K562 (cell line): ENCODE data around the gene MAN1A1. TPM values are rescaled to one million over a fixed set of nuclear protein-coding genes. Genes with fewer than 3 reads are reported as not detected.
A peak's percentile ranks its signal among the peaks of the same experiment; 100 is the strongest.

Source experiments
- ARHGAP35 ChIP-seq: fragments of 450-650 bp; IDR thresholded peaks from 2 replicates; pipeline ENCODE4 v1.6.1; 2018; ENCODE audit not compliant: partially characterized antibody
- ELF4 ChIP-seq: fragments of 450-650 bp; formaldehyde crosslinking; IDR thresholded peaks from 2 replicates; pipeline ENCODE4 v1.4.0; 2022; ENCODE audit warnings: missing genetic modification characterization
- HDAC2 ChIP-seq: fragments of 450-650 bp; IDR thresholded peaks from 2 replicates; pipeline ENCODE4 v1.6.1; 2016; ENCODE audit warnings: mild to moderate bottlenecking
- KLF10 ChIP-seq: fragments of 250-450 bp; sonication (Bioruptor Pico); IDR thresholded peaks from 2 replicates; pipeline ENCODE4 v1.6.1; 2021; ENCODE audit warnings: matching md5 sums
- NFIC ChIP-seq: fragments of 450-650 bp; IDR thresholded peaks from 2 replicates; pipeline ENCODE4 v1.6.1; 2017; ENCODE audit warnings: mild to moderate bottlenecking, inconsistent platforms
- PTTG1 ChIP-seq: fragments of 450-650 bp; IDR thresholded peaks from 2 replicates; pipeline ENCODE4 v1.6.1; 2016; ENCODE audit warnings: low read depth, mild to moderate bottlenecking, missing genetic modification characterization, missing compliant biosample characterization
- RB1 ChIP-seq: fragments of 450-650 bp; IDR thresholded peaks from 2 replicates; pipeline ENCODE4 v1.6.1; 2017; ENCODE audit warnings: low read depth, mild to moderate bottlenecking
- RBM14 ChIP-seq: fragments of 200-400 bp; formaldehyde crosslinking; IDR thresholded peaks from 2 replicates; pipeline ENCODE4 v1.6.1; 2018; ENCODE audit warnings: low read depth, mild to moderate bottlenecking, low read length, moderate library complexity, borderline replicate concordance; ENCODE audit not compliant: insufficient read depth
- SIN3B ChIP-seq: fragments of 450-650 bp; IDR thresholded peaks from 2 replicates; pipeline ENCODE4 v1.6.1; 2017; ENCODE audit warnings: low read depth, mild to moderate bottlenecking, moderate library complexity
- U2AF2 ChIP-seq: fragments of 200-400 bp; formaldehyde crosslinking; optimal IDR thresholded peaks from 2 replicates; pipeline ENCODE3; 2017; ENCODE audit warnings: low read depth, mild to moderate bottlenecking, low read length
- XRCC4 ChIP-seq: IDR thresholded peaks from one replicate; pipeline ENCODE4 v1.6.1; 2011; ENCODE audit not compliant: insufficient read depth, insufficient read length; ENCODE audit errors: extremely low read depth
- ZBTB8A ChIP-seq: fragments of 450-650 bp; IDR thresholded peaks from 2 replicates; pipeline ENCODE4 v1.6.1; 2018; ENCODE audit warnings: mild to moderate bottlenecking, moderate library complexity; ENCODE audit not compliant: partially characterized antibody
- polyA plus RNA-seq, 8 experiments: library from polyadenylated mRNA; depleted of rRNA in 4 of 8; stranded (reverse) in 5 of 8; unstranded in 3 of 8; fragments of >200 nt; fragmentation: Nextera tagmentation in 2 of 8; fragmentation: Illumina TruSeq in 1 of 8; extraction: Ambion mirVana in 2 of 8; extraction: Trizol in 1 of 8; gene quantifications; 2 replicates each; pipeline versions ENCODE4 v1.2.1 to v1.2.3, GENCODE V29; 2011 to 2014; ENCODE audit warnings: inconsistent platforms in 1 of 8, missing spikeins in 1 of 8
- total RNA-seq, 7 experiments: library from RNA; depleted of rRNA in 6 of 7; stranded (reverse); fragments of >200 nt in 6 of 7; fragmentation: Illumina TruSeq in 2 of 7; extraction: Trizol in 2 of 7; gene quantifications; 2 replicates each; pipeline versions ENCODE4 v1.2.1 to v1.2.3, GENCODE V29; 2011 to 2021; ENCODE audit warnings: low replicate concordance in 1 of 7
- TF ChIP-seq, protein P1 (sequence below): fragments of 250-450 bp; sonication (Bioruptor Pico); IDR thresholded peaks from 2 replicates; pipeline ENCODE4 v1.9.0; 2021; ENCODE audit warnings: mild to moderate bottlenecking, inconsistent platforms
- TF ChIP-seq, protein P2 (sequence below): fragments of 250-450 bp; sonication (Bioruptor Pico); IDR thresholded peaks from 2 replicates; pipeline ENCODE4 v1.4.0; 2020; ENCODE audit warnings: mild to moderate bottlenecking
- TF ChIP-seq, protein P3 (sequence below): sonication (generic); formaldehyde crosslinking; IDR thresholded peaks from 2 replicates; pipeline ENCODE4 v1.8.1; 2022; ENCODE audit warnings: missing genetic modification reagents
- TF ChIP-seq, protein P4 (sequence below): fragments of 450-650 bp; formaldehyde crosslinking; IDR thresholded peaks from 2 replicates; pipeline ENCODE4 v1.4.0; 2020; ENCODE audit warnings: mild to moderate bottlenecking, moderate library complexity
- TF ChIP-seq, protein P5 (sequence below): fragments of 450-650 bp; formaldehyde crosslinking; IDR thresholded peaks from 2 replicates; pipeline ENCODE4 v1.4.0; 2020; ENCODE audit warnings: mild to moderate bottlenecking, mixed read lengths

Gene MAN1A1
- total and polyA plus RNA-seq, 9 of the 15 experiments (the other 6 are each of a cell fraction or from before 2014, with no cell fraction given) = 24.5 to 78.4 (median 59.7) TPM

DNA sequence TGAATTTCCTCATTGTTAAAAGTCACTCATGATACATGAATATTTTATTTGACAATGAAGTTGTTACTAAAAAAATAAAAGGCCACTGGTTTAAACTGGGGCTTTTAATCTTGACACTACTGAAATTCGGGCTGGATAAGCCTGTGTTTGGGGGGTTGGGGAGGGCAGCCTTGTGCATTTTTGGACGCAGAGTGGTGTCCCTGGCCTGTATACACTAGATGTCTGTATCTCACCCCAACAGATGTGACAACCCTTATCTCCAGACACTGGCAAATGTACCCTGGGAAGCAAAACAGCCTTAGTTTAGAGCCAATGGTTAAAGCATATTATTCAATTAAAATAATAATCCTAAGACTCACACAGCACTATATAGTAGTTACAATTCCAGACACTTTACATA, 24.8 kb downstream of the MAN1A1 start (continued):
- TF ChIP-seq, protein P1, sequence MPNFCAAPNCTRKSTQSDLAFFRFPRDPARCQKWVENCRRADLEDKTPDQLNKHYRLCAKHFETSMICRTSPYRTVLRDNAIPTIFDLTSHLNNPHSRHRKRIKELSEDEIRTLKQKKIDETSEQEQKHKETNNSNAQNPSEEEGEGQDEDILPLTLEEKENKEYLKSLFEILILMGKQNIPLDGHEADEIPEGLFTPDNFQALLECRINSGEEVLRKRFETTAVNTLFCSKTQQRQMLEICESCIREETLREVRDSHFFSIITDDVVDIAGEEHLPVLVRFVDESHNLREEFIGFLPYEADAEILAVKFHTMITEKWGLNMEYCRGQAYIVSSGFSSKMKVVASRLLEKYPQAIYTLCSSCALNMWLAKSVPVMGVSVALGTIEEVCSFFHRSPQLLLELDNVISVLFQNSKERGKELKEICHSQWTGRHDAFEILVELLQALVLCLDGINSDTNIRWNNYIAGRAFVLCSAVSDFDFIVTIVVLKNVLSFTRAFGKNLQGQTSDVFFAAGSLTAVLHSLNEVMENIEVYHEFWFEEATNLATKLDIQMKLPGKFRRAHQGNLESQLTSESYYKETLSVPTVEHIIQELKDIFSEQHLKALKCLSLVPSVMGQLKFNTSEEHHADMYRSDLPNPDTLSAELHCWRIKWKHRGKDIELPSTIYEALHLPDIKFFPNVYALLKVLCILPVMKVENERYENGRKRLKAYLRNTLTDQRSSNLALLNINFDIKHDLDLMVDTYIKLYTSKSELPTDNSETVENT (CRISPR knock-in tag) = no peak
- TF ChIP-seq KLF10 = no peak
- 0 out of 2 replicates have a peak, but pooled peaks have one; percentile 12 for TF ChIP-seq RB1
- peak; percentile 87 for TF ChIP-seq NFIC
- TF ChIP-seq PTTG1 = no peak
- TF ChIP-seq, protein P2, sequence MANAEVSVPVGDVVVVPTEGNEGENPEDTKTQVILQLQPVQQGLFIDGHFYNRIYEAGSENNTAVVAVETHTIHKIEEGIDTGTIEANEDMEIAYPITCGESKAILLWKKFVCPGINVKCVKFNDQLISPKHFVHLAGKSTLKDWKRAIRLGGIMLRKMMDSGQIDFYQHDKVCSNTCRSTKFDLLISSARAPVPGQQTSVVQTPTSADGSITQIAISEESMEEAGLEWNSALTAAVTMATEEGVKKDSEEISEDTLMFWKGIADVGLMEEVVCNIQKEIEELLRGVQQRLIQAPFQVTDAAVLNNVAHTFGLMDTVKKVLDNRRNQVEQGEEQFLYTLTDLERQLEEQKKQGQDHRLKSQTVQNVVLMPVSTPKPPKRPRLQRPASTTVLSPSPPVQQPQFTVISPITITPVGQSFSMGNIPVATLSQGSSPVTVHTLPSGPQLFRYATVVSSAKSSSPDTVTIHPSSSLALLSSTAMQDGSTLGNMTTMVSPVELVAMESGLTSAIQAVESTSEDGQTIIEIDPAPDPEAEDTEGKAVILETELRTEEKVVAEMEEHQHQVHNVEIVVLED = no peak
- TF ChIP-seq, protein P3, sequence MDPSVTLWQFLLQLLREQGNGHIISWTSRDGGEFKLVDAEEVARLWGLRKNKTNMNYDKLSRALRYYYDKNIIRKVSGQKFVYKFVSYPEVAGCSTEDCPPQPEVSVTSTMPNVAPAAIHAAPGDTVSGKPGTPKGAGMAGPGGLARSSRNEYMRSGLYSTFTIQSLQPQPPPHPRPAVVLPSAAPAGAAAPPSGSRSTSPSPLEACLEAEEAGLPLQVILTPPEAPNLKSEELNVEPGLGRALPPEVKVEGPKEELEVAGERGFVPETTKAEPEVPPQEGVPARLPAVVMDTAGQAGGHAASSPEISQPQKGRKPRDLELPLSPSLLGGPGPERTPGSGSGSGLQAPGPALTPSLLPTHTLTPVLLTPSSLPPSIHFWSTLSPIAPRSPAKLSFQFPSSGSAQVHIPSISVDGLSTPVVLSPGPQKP (CRISPR knock-in tag) = no peak
- no peak; the same call in 1 of the 2 replicates for TF ChIP-seq HDAC2
- TF ChIP-seq XRCC4 = no peak
- TF ChIP-seq, protein P4, sequence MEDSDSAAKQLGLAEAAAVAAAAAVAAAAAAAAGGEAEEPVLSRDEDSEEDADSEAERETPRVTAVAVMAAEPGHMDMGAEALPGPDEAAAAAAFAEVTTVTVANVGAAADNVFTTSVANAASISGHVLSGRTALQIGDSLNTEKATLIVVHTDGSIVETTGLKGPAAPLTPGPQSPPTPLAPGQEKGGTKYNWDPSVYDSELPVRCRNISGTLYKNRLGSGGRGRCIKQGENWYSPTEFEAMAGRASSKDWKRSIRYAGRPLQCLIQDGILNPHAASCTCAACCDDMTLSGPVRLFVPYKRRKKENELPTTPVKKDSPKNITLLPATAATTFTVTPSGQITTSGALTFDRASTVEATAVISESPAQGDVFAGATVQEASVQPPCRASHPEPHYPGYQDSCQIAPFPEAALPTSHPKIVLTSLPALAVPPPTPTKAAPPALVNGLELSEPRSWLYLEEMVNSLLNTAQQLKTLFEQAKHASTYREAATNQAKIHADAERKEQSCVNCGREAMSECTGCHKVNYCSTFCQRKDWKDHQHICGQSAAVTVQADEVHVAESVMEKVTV (CRISPR knock-in tag) = no peak
- TF ChIP-seq, protein P5, sequence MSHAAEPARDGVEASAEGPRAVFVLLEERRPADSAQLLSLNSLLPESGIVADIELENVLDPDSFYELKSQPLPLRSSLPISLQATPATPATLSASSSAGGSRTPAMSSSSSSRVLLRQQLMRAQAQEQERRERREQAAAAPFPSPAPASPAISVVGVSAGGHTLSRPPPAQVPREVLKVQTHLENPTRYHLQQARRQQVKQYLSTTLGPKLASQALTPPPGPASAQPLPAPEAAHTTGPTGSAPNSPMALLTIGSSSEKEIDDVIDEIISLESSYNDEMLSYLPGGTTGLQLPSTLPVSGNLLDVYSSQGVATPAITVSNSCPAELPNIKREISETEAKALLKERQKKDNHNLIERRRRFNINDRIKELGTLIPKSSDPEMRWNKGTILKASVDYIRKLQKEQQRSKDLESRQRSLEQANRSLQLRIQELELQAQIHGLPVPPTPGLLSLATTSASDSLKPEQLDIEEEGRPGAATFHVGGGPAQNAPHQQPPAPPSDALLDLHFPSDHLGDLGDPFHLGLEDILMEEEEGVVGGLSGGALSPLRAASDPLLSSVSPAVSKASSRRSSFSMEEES = no peak
- TF ChIP-seq U2AF2 = no peak
- no peak for TF ChIP-seq ZBTB8A
- no peak for TF ChIP-seq SIN3B
- no peak for TF ChIP-seq ARHGAP35
- no peak for TF ChIP-seq RBM14
- no peak for TF ChIP-seq ELF4
